ENCODE data around the gene MAD1L1.

- no peak for TF ChIP-seq POLR2AphosphoS5 (IDR thresholded peaks at IDR 0.05; ENCODE audit: borderline replicate concordance, low read depth, low read length)
- no peak for TF ChIP-seq EZH2 (IDR thresholded peaks at IDR 0.05)
Observed at GRCh38 chr7:1804310-1804709, 428.4 kb downstream of the MAD1L1 start.
